Left hindlimb (tissue), 1 donor: Measurements from ENCODE around the gene SLC18A3.

Experiments used
- DNase-seq: peaks from one replicate; pipeline ENCODE4 v3.0.0-alpha.2; 2018

Gene SLC18A3

GRCh38 chr10:49610114-49610457, at the start of gene SLC18A3:
TSS of gene SLC18A3 (plus strand) at chr10:49610310. CDS start at chr10:49610741, 431 bp downstream.
- DNase-seq, result no peak

- DNase-seq, result no peak
These were observed 49.6 kb upstream of the SLC18A3 start for GRCh38 chr10:49560526-49560925.

- DNase-seq, result no peak
These were observed 47.2 kb upstream of the SLC18A3 start for GRCh38 chr10:49562893-49563292.

- DNase-seq, result no peak
These were observed 45.6 kb upstream of the SLC18A3 start for GRCh38 chr10:49564461-49565009.

GRCh38 chr10:49567810-49568209, 42.3 kb upstream of the SLC18A3 start:
- no peak for DNase-seq

GRCh38 chr10:49568235-49568634, 41.9 kb upstream of the SLC18A3 start:
- DNase-seq, result no peak

GRCh38 chr10:49569031-49569631, 41.0 kb upstream of the SLC18A3 start:
- DNase-seq, result no peak

GRCh38 chr10:49571388-49571787, 38.7 kb upstream of the SLC18A3 start:
- no peak for DNase-seq

- no peak for DNase-seq
These were observed 37.5 kb upstream of the SLC18A3 start for GRCh38 chr10:49572594-49573114.

GRCh38 chr10:49575489-49576072, 34.5 kb upstream of the SLC18A3 start:
- DNase-seq, result no peak

- DNase-seq, result no peak
These were observed 32.8 kb upstream of the SLC18A3 start for GRCh38 chr10:49577182-49577925.

GRCh38 chr10:49578392-49578791, 31.7 kb upstream of the SLC18A3 start:
- no peak for DNase-seq

- no peak for DNase-seq
These were observed 30.5 kb upstream of the SLC18A3 start for GRCh38 chr10:49579621-49580020.

- no peak for DNase-seq
These were observed 24.7 kb upstream of the SLC18A3 start for GRCh38 chr10:49585387-49585786.

GRCh38 chr10:49587981-49588380, 22.1 kb upstream of the SLC18A3 start:
- DNase-seq, result no peak

- no peak for DNase-seq
These were observed 17.2 kb upstream of the SLC18A3 start for GRCh38 chr10:49592726-49593563.

- DNase-seq, result no peak
These were observed 16.6 kb upstream of the SLC18A3 start for GRCh38 chr10:49593564-49593875.

- no peak for DNase-seq
These were observed 16.1 kb upstream of the SLC18A3 start for GRCh38 chr10:49593998-49594397.

GRCh38 chr10:49594594-49594993, 15.5 kb upstream of the SLC18A3 start:
- no peak for DNase-seq

- DNase-seq, result no peak
These were observed 15.0 kb upstream of the SLC18A3 start for GRCh38 chr10:49595003-49595712.

GRCh38 chr10:49595713-49596492, 14.2 kb upstream of the SLC18A3 start:
- DNase-seq, result no peak

GRCh38 chr10:49596493-49596809, 13.7 kb upstream of the SLC18A3 start:
- no peak for DNase-seq
